Urinary bladder (tissue), 4 donors: ENCODE results near the gene CLASRP. TPM values are rescaled to one million over a fixed set of nuclear protein-coding genes. Genes with fewer than 3 reads are reported as not detected.

ENCODE experiments used
- DNase-seq: peaks from one replicate; pipeline ENCODE4 v3.0.0-alpha.2; 2015; ENCODE audit errors: extremely low spot score
- H3K27ac ChIP-seq: one replicate; pipeline ENCODE4 v1.5.1; 2013; ENCODE audit warnings: low read depth, mild to moderate bottlenecking, moderate library complexity
- H3K36me3 ChIP-seq: one replicate; pipeline ENCODE4 v1.6.1; 2013; ENCODE audit warnings: mild to moderate bottlenecking, moderate library complexity; ENCODE audit not compliant: insufficient read depth
- H3K4me1 ChIP-seq: one replicate; pipeline ENCODE4 v1.6.1; 2013; ENCODE audit warnings: mild to moderate bottlenecking, moderate library complexity; ENCODE audit not compliant: insufficient read depth
- H3K4me3 ChIP-seq: one replicate; pipeline ENCODE4 v1.5.1; 2013; ENCODE audit warnings: low read depth, low read length
- WGBS: extraction: QIAGEN DNeasy Blood & Tissue Kit; methylation state at CpG from one replicate; pipeline ENCODE4 v1.1.7; 2013; 5-methylcytosine and 5-hydroxymethylcytosine counted together
- polyA plus RNA-seq: library from polyadenylated mRNA; stranded (reverse); fragments of 200-250 nt; gene quantifications from one replicate; pipeline ENCODE4 v1.2.3, GENCODE V29; 2013
- total RNA-seq: library from RNA; depleted of rRNA; stranded (reverse); fragments of >200 nt; gene quantifications from one replicate; pipeline ENCODE4 v1.2.3, GENCODE V29; 2014
- donor health status: healthy with polysubstance abuse.
- donor health status: healthy.

CLASRP gene
- total and polyA plus RNA-seq, 2 donors, result 11.2 to 45.6 TPM

DNA sequence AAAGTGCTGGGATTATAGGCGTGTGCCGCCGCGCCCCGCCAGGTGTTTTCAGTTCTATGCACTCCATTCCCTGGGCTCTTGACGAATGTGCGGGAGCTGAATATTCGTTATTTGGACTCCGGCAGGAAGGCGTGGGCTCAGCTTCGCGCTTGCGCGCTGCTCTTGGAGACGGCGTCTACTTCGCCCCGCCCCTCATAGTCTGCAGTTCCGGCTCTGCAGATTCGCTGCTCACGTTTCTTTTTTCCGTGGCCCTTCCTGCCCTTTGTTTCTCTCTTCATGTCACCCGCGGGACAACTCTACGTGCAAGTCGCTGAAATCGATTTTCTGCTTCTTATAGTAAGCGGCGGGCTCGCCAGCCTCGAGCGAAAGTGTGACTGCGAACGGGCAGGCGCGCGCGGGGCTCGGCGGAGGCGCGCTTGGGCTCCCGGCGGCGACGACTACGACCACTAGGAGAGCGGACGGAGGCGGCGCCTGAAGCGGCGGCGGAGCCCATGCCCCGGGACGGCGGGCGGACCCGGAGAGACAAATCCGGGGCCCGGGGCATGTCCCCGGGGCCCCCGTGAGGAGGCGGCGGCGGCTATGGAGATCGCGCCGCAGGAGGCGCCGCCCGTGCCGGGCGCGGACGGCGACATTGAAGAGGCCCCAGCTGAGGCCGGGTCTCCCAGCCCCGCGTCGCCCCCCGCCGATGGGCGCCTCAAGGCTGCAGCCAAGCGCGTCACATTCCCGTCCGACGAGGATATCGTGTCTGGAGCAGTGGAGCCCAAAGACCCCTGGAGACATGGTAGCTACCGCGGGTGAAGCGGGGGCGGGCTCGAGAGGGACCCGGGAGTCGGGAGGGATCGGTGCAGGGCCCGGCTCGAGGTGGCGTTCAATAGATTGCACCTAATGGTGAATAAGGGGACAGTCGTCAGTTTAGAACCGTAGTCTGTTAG, 54.2 kb downstream of the CLASRP start, which contains the start of gene PPP1R37:
TSS of gene PPP1R37 (plus strand) at position 433 of the 932 bp plus-strand sequence. CDS start at position 580, 147 bp downstream.
- peak within 1 kb of the TSS; percentile 82 for H3K27ac ChIP-seq
- peak; percentile 92 for DNase-seq
- H3K4me1 ChIP-seq, result no peaks in the 10 kb centered on the region
- no peaks in the 10 kb centered on the region for H3K36me3 ChIP-seq
- WGBS, result under 1% methylated on average over 103 of the region's 103 CpGs
- peak within 1 kb of the TSS; percentile 96 for H3K4me3 ChIP-seq

DNA sequence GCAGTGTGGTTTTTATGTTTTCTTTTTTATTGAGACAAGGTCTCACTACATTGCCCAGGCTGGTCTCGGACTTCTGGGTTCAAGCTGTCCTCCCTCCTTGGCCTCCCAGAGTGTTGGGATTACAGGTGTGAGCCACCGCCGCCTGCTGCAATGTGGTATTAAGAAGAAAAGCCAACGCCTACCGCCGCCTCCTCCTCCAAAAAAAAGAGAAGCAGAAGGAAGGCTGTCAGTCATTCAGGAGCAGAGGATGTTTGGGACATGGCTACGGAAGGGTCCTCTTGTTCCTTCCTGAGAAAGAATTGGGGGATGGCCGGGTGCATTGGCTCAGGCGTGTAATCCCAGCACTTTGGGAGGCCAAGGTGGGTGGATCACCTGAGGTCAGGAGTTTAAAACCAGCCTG, 55.3 kb downstream of the CLASRP start:
- Histone ChIP-seq H3K27ac (no peak overlapping the region), H3K4me1 (no peaks in the 10 kb centered on the region), H3K36me3 (no peaks in the 10 kb centered on the region), H3K4me3 (peak overlapping the region; percentile 96)
- no peak for DNase-seq
- 74% methylated on average over 9 of the region's 9 CpGs for WGBS

DNA sequence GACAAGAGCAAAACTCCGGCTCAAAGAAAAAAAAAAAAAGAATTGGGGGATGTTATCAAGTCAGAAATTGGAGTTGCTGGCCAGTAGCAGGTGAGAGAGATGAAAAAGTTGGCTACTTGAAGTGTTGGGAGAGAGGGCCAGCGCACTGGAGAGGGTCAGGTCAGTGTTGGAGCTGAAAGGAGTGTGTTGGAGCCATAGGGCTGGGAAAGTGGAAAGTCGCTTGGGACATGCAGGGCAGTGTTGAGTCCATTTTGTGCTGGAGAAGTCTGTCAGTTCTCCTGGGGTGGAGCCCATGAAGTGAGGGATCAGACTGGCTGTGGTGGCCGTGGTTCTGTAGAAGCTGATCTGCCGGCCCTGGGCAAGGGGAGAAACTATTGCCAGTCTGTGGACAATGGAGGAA, 55.9 kb downstream of the CLASRP start:
- no peaks in the 10 kb centered on the region for H3K36me3 ChIP-seq
- H3K27ac ChIP-seq, result no peak overlapping the region
- WGBS, result 79% methylated on average over 5 of the region's 5 CpGs
- DNase-seq, result no peak
- H3K4me3 ChIP-seq, result no peak overlapping the region
- H3K4me1 ChIP-seq, result no peaks in the 10 kb centered on the region

DNA sequence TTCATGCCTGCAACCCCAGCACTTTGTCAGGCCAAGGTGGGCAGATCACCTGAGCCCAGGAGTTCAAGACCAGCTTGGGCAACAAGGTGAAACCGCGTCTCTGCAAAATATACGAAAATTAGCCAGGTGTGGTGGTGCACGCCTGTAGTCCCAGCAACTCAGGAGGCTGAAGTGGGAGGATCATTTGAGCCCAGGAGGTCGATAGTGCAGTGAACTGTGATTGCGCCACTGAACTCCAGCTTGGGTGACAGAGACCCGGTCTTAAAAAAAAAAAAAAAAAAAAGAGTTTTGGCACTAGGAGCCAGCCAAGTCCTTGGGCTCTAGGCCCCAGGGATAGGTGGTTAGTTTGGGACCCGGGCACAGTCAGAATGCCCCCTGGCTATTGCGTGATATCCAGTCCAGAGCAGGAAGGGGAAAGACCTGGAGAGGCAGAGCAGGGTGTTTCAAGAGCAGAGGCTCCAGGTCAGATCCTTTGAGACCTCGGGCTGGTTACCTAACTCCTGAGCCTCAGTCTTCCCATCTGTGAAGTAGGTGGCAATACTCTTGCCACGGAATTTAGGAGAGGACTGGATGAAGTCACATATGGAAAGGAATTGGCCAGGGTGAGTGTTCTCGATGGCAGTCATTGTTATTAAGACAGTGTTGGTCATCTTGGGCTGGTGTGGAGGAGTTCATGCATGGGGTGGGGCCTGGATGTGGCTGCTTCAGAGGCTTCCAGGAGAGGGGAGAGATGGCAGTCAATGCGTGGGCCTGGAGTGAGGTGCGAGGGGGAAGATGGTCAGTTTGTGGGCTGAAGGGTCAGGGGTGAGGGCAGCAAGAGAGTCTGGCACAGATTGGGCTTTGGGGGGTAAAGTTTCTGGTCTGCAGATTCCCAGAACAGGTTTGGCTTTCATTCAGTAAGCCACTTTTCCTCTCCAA, 56.9 kb downstream of the CLASRP start:
- H3K4me1 ChIP-seq, result no peaks in the 10 kb centered on the region
- no peak overlapping the region for H3K27ac ChIP-seq
- no peak overlapping the region for H3K4me3 ChIP-seq
- WGBS, result 92% methylated on average over 14 of the region's 14 CpGs
- no peak for DNase-seq
- H3K36me3 ChIP-seq, result no peaks in the 10 kb centered on the region

DNA sequence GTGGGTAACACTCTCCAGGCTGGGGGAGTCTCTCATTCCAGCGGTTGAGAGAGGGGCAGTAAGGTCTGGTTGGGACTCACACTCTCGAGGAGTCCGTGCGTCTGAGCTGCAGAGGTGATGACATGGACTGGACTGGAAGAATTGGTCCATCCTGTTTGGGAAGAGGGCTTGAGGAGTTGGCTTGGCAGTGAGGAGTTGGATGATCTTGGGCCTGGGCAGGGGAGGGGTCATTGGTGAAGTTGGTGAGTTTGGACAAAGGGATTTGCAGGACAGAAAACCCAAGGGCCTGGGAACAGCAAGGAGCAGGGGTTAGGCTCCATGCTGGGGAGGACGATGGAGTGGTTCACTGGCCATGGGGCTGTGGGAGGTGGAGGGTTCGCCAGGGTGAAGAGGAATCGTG, 57.9 kb downstream of the CLASRP start:
- WGBS, result 87% methylated on average over 7 of the region's 7 CpGs
- H3K36me3 ChIP-seq, result no peaks in the 10 kb centered on the region
- H3K4me3 ChIP-seq, result no peak overlapping the region
- no peak for DNase-seq
- H3K4me1 ChIP-seq, result no peaks in the 10 kb centered on the region
- no peak overlapping the region for H3K27ac ChIP-seq

DNA sequence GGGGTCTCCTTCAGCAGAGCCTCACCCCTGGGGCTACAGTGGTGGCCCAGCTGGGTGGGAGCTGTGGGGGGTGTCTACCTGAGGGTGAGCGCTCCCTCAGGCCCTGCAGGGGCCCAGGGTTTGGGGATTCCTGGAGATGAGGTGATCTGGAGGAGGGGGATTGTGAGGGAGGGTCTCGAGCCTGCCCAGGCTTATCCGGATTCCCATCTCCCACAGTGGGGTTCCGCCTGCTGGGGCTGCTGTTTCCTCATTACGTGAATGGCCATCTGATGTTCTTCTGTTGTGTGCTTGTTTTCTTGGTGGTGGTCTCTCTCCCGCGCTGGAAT, 58.6 kb downstream of the CLASRP start:
- H3K4me3 ChIP-seq, result no peak overlapping the region
- no peaks in the 10 kb centered on the region for H3K36me3 ChIP-seq
- no peaks in the 10 kb centered on the region for H3K4me1 ChIP-seq
- peak overlapping the region; percentile 40 for H3K27ac ChIP-seq
- DNase-seq, result no peak
- 85% methylated on average over 7 of the region's 7 CpGs for WGBS

DNA sequence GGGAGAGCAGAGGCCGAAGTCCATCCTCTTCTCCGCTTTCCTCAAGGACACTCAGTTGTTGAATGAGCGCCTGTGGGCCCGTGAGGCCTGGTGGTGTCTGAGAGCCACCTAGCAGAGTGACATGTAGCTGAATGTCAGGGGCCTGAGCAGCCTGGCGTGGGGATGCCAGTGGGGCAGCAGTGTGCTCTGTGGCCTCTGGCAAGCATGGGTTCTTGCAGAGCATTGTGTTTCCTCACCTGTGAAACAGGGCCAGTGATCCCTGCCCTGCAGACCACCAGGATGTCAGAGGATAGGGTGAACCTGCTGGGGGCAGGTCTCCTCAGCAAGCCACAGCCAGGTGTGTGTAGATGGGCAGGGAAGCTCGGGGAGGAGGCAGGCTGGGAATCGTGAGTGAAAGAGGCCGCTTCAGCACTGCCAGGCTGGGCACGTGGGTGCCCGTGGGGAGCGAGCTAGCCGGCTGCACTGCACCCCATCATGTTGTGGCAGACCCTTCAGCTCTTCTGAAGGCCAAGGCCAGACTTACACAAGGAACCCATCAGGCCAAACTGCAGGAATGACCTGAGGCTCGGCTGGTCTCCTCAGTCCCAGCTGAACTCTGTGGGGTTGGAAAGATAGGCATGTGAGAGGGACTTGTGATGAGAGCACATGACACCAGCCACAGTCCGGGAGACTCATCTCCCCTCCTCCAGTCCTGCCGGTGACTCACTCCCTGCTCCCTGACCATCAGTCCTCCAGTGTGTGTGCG, 59.1 kb downstream of the CLASRP start:
- Histone ChIP-seq H3K27ac (peak overlapping the region; percentile 40), H3K36me3 (no peaks in the 10 kb centered on the region), H3K4me1 (no peaks in the 10 kb centered on the region), H3K4me3 (no peak overlapping the region)
- no peak for DNase-seq
- WGBS, result 58% methylated on average over 16 of the region's 16 CpGs

DNA sequence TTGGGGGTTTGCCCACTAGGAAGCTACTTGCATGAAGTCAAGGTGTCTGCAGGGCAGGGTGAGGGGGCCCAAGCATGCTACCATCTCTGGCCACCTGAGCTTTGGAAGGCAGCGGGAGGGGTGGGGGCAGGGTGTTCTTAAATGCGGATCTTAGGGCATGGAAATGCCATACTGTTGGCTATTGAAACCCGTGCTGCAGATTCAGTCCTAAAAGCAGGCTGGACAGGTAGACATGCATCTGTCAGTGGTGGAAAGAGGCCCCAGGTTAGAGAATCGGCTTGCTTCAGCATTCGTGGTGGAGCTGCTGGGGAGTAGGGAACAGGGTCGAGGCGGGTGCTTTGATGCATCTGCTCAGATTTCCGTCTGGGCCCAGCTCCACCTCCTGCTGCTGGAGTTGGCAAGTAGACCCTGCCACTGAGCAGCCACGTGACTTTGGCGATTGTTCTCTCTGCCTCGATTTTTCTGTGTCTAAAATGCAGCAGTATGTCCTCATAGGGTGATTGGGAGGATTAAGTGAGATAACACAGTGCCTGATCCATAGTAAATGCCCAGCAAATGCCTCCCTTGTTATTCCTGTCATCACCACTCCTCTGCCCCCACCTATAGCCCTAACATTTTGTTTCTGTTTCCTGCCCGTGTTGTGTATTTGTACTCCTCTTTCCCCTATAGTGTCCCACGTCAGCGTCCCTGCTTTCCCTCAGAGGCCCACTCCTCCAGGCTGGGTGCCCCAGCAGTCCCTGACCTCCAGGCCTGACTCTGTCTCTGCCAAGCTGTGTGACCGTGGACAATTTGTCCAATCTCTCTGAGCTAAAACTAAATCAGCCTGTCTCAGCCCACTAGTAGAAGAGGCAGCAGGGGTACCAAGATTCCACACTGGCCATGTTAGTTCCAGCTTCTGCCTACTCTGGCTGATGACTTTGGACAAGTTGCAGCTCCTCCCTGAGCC, 59.9 kb downstream of the CLASRP start:
- Histone ChIP-seq H3K4me3 (no peak overlapping the region), H3K27ac (peak overlapping the region; percentile 11), H3K4me1 (no peaks in the 10 kb centered on the region), H3K36me3 (no peaks in the 10 kb centered on the region)
- DNase-seq, result no peak
- 27% methylated on average over 15 of the region's 15 CpGs for WGBS

DNA sequence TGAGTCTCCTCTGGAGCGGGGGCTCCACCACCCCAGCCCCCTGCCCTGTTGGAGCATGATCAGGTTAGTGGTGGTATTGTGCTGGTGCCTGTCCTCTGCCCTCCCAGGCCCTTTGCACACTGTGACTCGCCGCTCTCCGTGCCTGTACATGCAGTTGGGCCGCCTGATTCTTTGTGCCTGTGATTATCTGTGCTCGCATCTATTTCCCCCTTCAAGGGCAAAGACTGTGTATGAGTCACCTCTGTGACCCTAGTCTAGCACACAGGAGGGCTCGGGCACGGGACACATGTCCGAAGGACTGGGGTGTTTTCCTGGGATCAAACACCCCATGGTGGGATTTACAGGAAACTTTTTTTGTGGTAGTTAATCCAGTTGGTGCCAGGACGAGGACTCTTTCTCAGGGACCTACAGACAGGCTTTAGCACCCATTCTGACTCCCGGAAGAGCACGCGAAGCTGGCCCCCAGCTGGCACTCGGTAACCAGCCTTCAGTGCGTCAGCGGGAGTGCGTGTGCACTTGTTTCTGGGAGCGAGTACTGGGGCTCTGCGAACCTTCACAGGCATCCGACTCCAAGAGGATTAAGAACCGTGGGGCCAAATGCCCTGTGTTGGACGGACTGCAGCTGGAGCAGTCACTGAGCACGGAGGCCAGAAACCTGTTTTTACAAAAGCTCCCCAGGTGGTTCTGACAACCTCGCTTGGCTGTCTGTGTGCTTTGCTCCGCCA, 60.8 kb downstream of the CLASRP start:
- DNase-seq, result no peak
- Histone ChIP-seq H3K4me3 (no peak overlapping the region), H3K27ac (peak overlapping the region; percentile 11), H3K36me3 (no peaks in the 10 kb centered on the region), H3K4me1 (no peaks in the 10 kb centered on the region)
- 44% methylated on average over 25 of the region's 25 CpGs for WGBS

DNA sequence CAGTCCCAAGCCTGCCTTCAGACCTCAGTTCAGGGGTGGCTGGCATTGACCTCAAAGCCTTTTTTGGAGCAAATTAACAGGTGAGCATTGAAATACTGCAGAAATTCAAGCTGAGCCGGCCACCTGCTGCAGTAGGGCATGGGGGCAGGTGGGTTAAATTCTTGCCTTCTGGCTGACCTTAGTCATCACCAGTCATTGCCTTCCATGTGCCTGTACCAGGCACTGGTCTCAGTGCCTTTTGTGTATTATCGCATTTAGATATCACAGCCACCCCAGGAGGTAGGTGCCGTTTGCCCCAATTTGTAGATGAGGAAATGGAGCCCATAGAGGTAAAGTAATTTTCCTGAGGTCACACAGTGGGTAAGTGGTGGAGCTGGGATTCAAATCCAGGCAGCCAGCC, 61.4 kb downstream of the CLASRP start:
- Histone ChIP-seq H3K36me3 (no peaks in the 10 kb centered on the region), H3K4me3 (no peak overlapping the region), H3K27ac (peak overlapping the region; percentile 61), H3K4me1 (no peaks in the 10 kb centered on the region)
- WGBS, result 69% methylated on average over 3 of the region's 3 CpGs
- DNase-seq, result no peak

DNA sequence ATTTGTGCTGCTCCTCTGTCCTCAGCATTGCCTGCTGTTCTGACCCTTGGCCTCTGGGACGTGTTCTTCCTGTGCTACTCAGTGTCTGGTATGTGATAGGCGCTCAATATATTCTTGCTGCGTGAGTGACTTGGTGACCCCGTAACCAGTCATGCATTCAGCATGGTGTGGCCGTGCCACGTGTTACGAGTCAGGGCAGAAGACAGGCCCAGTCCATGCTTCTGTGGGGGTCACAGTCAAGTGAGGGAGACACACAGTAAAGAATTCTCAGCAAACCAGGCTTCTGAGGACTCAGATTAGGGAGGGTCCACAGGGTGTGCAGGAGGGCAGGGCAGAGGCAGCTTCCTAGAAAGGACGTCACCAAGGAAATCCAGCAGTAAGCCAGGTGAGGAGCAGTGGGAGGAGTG, 62.0 kb downstream of the CLASRP start:
- 70% methylated on average over 8 of the region's 8 CpGs for WGBS
- no peaks in the 10 kb centered on the region for H3K4me1 ChIP-seq
- DNase-seq, result no peak
- peak overlapping the region; percentile 61 for H3K27ac ChIP-seq
- H3K4me3 ChIP-seq, result no peak overlapping the region
- H3K36me3 ChIP-seq, result no peaks in the 10 kb centered on the region

DNA sequence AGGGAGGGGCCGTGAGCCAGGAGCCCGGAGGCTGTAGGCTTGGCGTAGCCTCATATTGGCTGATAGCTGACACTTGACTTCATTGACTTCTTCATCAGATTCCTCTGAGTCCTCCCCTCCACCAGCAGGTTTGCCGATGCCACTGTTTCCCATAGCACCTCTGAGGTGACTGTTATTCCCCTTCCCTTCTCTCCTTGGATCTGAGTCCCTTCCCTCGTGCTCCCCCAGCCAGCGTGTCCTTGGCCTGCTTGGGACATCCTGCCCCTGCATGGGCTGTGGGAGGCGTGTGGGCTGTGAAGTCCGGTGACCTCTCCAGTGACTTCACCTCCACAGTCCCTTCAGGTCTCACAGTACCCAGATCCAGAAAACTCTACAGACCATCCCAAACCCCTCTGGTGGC, 63.0 kb downstream of the CLASRP start:
- Histone ChIP-seq H3K4me3 (no peak overlapping the region), H3K27ac (peak overlapping the region; percentile 61), H3K36me3 (no peaks in the 10 kb centered on the region), H3K4me1 (no peaks in the 10 kb centered on the region)
- DNase-seq, result no peak
- WGBS, result 84% methylated on average over 8 of the region's 8 CpGs
